DMS114 treated with DMSO at 0.1 percent for 48 hours (cell line): Measurements from ENCODE around the gene GSS.

Source experiments
- DNase-seq: peaks from one replicate; lab custom pipeline; 2025; ENCODE audit not compliant: unreplicated experiment; lab: John Stamatoyannopoulos, UW

Gene GSS

GRCh38 chr20:34979366-34980153 lies 24.0 kb upstream of the GSS start:
- no peak for DNase-seq

GRCh38 chr20:34978092-34978744 lies 22.6 kb upstream of the GSS start:
- DNase-seq = no peak

- no peak for DNase-seq
Measured at GRCh38 chr20:34977365-34978091, 21.9 kb upstream of the GSS start.

- DNase-seq = no peak
Measured at GRCh38 chr20:34976286-34976685, 20.7 kb upstream of the GSS start.

- DNase-seq = no peak
Measured at GRCh38 chr20:34974246-34974645, 18.6 kb upstream of the GSS start.

GRCh38 chr20:34971561-34972235 lies 16.1 kb upstream of the GSS start:
- no peak for DNase-seq

- DNase-seq = no peak
Measured at GRCh38 chr20:34970846-34971560, 15.4 kb upstream of the GSS start.

GRCh38 chr20:34970193-34970840 lies 14.7 kb upstream of the GSS start:
- DNase-seq = no peak

GRCh38 chr20:34968042-34968775 lies 12.6 kb upstream of the GSS start:
- DNase-seq = no peak

GRCh38 chr20:34967421-34967820 lies 11.8 kb upstream of the GSS start:
- DNase-seq = no peak

- no peak for DNase-seq
Measured at GRCh38 chr20:34965051-34965450, 9.4 kb upstream of the GSS start.

GRCh38 chr20:34964486-34964885 lies 8.9 kb upstream of the GSS start:
- no peak for DNase-seq

GRCh38 chr20:34956751-34957472 lies 1.3 kb upstream of the GSS start:
- no peak for DNase-seq

- DNase-seq = no peak
Measured at GRCh38 chr20:34956041-34956458, 444 bp upstream of the GSS start.

- peak; percentile 37 for DNase-seq
Measured at GRCh38 chr20:34954904-34955230, 739 bp downstream of the GSS start.

GRCh38 chr20:34953960-34954359 lies 1.6 kb downstream of the GSS start:
- DNase-seq = no peak

GRCh38 chr20:34952671-34953070 lies 2.9 kb downstream of the GSS start:
- DNase-seq = no peak

GRCh38 chr20:34951652-34952051 lies 4.0 kb downstream of the GSS start:
- no peak for DNase-seq

- no peak for DNase-seq
Measured at GRCh38 chr20:34951252-34951651, 4.4 kb downstream of the GSS start.
